Tibial artery (tissue), 4 donors: ENCODE data around the gene CALHM4.
"Not testable (repeated sequence)": the region's sequence is repeated elsewhere in the genome, so short reads cannot be mapped to it uniquely, and the experiment has no call there.

Experiments
- DNase-seq, 2 donors: peaks; one replicate each; pipeline ENCODE4 v3.0.0-alpha.2; 2019
- H3K27ac ChIP-seq, 2 donors: fragments of 200-600 bp; sonication (generic) in 1 of 2; 1 replicate in 1 of 2; 2 replicates in 1 of 2; pipeline ENCODE4 v1.5.1; 2018 to 2019; ENCODE audit warnings: mild to moderate bottlenecking in 1 of 2
- H3K27me3 ChIP-seq, 2 donors: fragments of 200-600 bp; sonication (generic) in 1 of 2; one replicate each; pipeline versions ENCODE4 v1.5.1 to v1.6.0; 2016 to 2019
- H3K36me3 ChIP-seq, 3 donors: fragments of 200-600 bp; sonication (generic) in 2 of 3; one replicate each; pipeline ENCODE4 v1.5.1; 2016 to 2019; ENCODE audit warnings: mild to moderate bottlenecking in 2 of 3
- H3K4me1 ChIP-seq, 4 donors: fragments of 200-600 bp; sonication (generic) in 2 of 4; 1 replicate in 3 of 4; 2 replicates in 1 of 4; pipeline ENCODE4 v1.5.1; 2016 to 2019
- H3K4me3 ChIP-seq, 2 donors: fragments of 200-600 bp; sonication (generic) in 1 of 2; 1 replicate in 1 of 2; 2 replicates in 1 of 2; pipeline ENCODE4 v1.5.1; 2018 to 2019; ENCODE audit warnings: mild to moderate bottlenecking in 2 of 2
- H3K9me3 ChIP-seq, 3 donors: fragments of 200-600 bp; sonication (generic) in 1 of 3; one replicate each; pipeline ENCODE4 v1.5.1; 2016 to 2019
- CTCF ChIP-seq, 2 experiments: fragments of 200-600 bp in 1 of 2; fragments of 450-650 bp in 1 of 2; IDR thresholded peaks; one replicate each; pipeline ENCODE4 v1.5.1; 2017 to 2019; ENCODE audit warnings: antibody characterized with exemption in 2 of 2, mild to moderate bottlenecking in 1 of 2, moderate library complexity in 1 of 2
- intact Hi-C: fragments of 100-400 bp; cut with DNase I; formaldehyde crosslinking; loops from one replicate; pipeline ENCODE4 v1.15.0; 2023; ENCODE audit warnings: low total_unique reads

The CALHM4 gene

GRCh38 chr6:116586738-116587137, 33.2 kb downstream of the CALHM4 start:
- no peak overlapping the region for H3K27ac ChIP-seq
- no peak overlapping the region for H3K4me3 ChIP-seq
- H3K36me3 ChIP-seq, result peaks cover 44 to 84% (median 55%) of the 10 kb centered on the region in 3 donors
- no peaks in the 10 kb centered on the region for H3K27me3 ChIP-seq
- TF ChIP-seq CTCF (IDR thresholded peaks at IDR 0.05), result no peak
- DNase-seq, result no peak
- H3K9me3 ChIP-seq, result no peaks in the 10 kb centered on the region
- intact Hi-C loops, result no loop called here
- no peaks in the 10 kb centered on the region for H3K4me1 ChIP-seq

GRCh38 chr6:116595247-116595646, 41.7 kb downstream of the CALHM4 start:
- H3K36me3 ChIP-seq, result peaks cover 62 to 71% (median 67%) of the 10 kb centered on the region in 3 donors
- no peaks in the 10 kb centered on the region for H3K9me3 ChIP-seq
- intact Hi-C loops, result no loop called here
- H3K4me1 ChIP-seq, result no peaks in the 10 kb centered on the region
- H3K4me3 ChIP-seq, result no peak overlapping the region
- no peak overlapping the region for H3K27ac ChIP-seq
- no peaks in the 10 kb centered on the region for H3K27me3 ChIP-seq
- no peak for DNase-seq
- TF ChIP-seq CTCF (IDR thresholded peaks at IDR 0.05), result no peak

GRCh38 chr6:116596815-116597214, 43.3 kb downstream of the CALHM4 start:
- Histone ChIP-seq H3K27me3 (no peaks in the 10 kb centered on the region), H3K4me3 (no peak overlapping the region), H3K27ac (no peak overlapping the region), H3K4me1 (no peaks in the 10 kb centered on the region), H3K36me3 (peaks cover 55 to 63% (median 60%) of the 10 kb centered on the region in 3 donors), H3K9me3 (no peaks in the 10 kb centered on the region)
- TF ChIP-seq CTCF (IDR thresholded peaks at IDR 0.05), result no peak
- intact Hi-C loops, result no loop called here
- no peak for DNase-seq

GRCh38 chr6:116603916-116604315, 50.4 kb downstream of the CALHM4 start:
- H3K4me1 ChIP-seq, H3K9me3 ChIP-seq, H3K27me3 ChIP-seq, H3K4me3 ChIP-seq, H3K27ac ChIP-seq, DNase-seq, intact Hi-C loops: not testable (repeated sequence)
- H3K36me3 ChIP-seq, result peaks cover 19 to 24% (median 22%) of the 10 kb centered on the region in 3 donors

- intact Hi-C loops, H3K27me3 ChIP-seq, H3K27ac ChIP-seq, H3K4me3 ChIP-seq, H3K9me3 ChIP-seq, DNase-seq, H3K4me1 ChIP-seq: not testable (repeated sequence)
- H3K36me3 ChIP-seq, result peaks cover 18 to 24% (median 22%) of the 10 kb centered on the region in 3 donors
These were observed 51.3 kb downstream of the CALHM4 start for GRCh38 chr6:116604868-116605267.

GRCh38 chr6:116605935-116606334, 52.4 kb downstream of the CALHM4 start:
- H3K36me3 ChIP-seq, result peaks cover 13 to 22% (median 21%) of the 10 kb centered on the region in 3 donors

More at GRCh38 chr6:116605935-116606334, 52.4 kb downstream of the CALHM4 start:
- intact Hi-C loops, result no loop called here
- Histone ChIP-seq H3K27me3 (no peaks in the 10 kb centered on the region), H3K4me1 (no peaks in the 10 kb centered on the region), H3K27ac (no peak overlapping the region), H3K9me3 (no peaks in the 10 kb centered on the region), H3K4me3 (no peak overlapping the region)
- no peak for TF ChIP-seq CTCF (IDR thresholded peaks at IDR 0.05)
- DNase-seq, result no peak
